Measurements from ENCODE around the gene ZNF664. TPM values are rescaled to one million over a fixed set of nuclear protein-coding genes. Genes with fewer than 3 reads are reported as not detected.

The ZNF664 gene
- total RNA-seq, 1 experiment from 2014 or later = 124 TPM

DNA sequence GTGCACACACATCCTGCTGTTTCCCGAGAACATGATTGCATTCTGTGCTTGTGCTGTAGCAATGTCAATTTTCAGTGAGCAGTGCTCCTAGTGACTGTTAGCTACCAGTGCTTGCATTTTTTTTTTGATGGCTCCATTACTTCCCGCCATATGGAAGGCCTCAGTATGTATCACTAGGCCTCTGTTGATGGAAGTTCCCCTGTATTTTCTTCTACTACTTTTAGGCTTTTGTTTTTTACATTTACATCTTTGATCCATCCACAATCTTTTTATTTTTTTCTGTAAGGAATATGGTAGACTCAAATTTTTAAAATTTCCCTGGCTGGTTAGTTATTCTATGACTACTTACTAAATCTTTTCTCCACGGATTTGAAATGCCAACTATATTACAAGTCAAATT is 49.1 kb downstream of the ZNF664 start:
- no peak overlapping the region for H3K27ac ChIP-seq (ENCODE audit: low read depth, low read length)

More for the DNA sequence above, 49.1 kb downstream of the ZNF664 start:
- POLR2A ChIA-PET = no interaction called here
- Histone ChIP-seq H3K9ac (ENCODE audit: low read length) (no peak overlapping the region), H4K20me1 (ENCODE audit: insufficient read depth) (no peaks in the 10 kb centered on the region), H3K9me2 (ENCODE audit: insufficient read depth) (no peaks in the 10 kb centered on the region), H3K79me2 (ENCODE audit: insufficient read depth, low read length) (no peaks in the 10 kb centered on the region), H3K4me2 (ENCODE audit: low read length) (no peak overlapping the region), H3K9me3 (ENCODE audit: control insufficient read depth in 1 of 2, insufficient read depth in 1 of 2, low read depth in 1 of 2, low read length in 2 of 2) (no peaks in the 10 kb centered on the region), H3K4me3 (replicated peaks in 1 of 2; ENCODE audit: low read depth in 1 of 2, low read length in 2 of 2) (no peak overlapping the region), H2AFZ (ENCODE audit: low read depth, low read length, poor library complexity, severe bottlenecking) (no peak overlapping the region), H3K27me3 (ENCODE audit: insufficient read depth, low read length) (no peaks in the 10 kb centered on the region), H3K36me3 (ENCODE audit: control insufficient read depth in 1 of 2, insufficient read depth in 2 of 2, low read length in 2 of 2) (no peaks in the 10 kb centered on the region), H3K4me1 (ENCODE audit: control insufficient read depth in 1 of 2, insufficient read depth in 2 of 2, low read length in 2 of 2) (peaks cover 0 to 13% of the 10 kb centered on the region in 2 experiments; a peak in 2 of 4 replicates)
- TF ChIP-seq ZFX (IDR thresholded peaks at IDR 0.05) = no peak
- no peak for TF ChIP-seq SRF (IDR thresholded peaks at IDR 0.05; ENCODE audit: low read depth)
- no peak for TF ChIP-seq REST (IDR thresholded peaks at IDR 0.05; ENCODE audit: low read depth)
- no peak for TF ChIP-seq POLR2AphosphoS5 (IDR thresholded peaks at IDR 0.05; ENCODE audit: low read depth, low read length)
- TF ChIP-seq SP1 (IDR thresholded peaks at IDR 0.05; ENCODE audit: low read depth) = no peak
- TF ChIP-seq, protein P1, sequence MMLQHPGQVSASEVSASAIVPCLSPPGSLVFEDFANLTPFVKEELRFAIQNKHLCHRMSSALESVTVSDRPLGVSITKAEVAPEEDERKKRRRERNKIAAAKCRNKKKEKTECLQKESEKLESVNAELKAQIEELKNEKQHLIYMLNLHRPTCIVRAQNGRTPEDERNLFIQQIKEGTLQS (IDR thresholded peaks at IDR 0.05) = no peak
- TF ChIP-seq, protein P2, sequence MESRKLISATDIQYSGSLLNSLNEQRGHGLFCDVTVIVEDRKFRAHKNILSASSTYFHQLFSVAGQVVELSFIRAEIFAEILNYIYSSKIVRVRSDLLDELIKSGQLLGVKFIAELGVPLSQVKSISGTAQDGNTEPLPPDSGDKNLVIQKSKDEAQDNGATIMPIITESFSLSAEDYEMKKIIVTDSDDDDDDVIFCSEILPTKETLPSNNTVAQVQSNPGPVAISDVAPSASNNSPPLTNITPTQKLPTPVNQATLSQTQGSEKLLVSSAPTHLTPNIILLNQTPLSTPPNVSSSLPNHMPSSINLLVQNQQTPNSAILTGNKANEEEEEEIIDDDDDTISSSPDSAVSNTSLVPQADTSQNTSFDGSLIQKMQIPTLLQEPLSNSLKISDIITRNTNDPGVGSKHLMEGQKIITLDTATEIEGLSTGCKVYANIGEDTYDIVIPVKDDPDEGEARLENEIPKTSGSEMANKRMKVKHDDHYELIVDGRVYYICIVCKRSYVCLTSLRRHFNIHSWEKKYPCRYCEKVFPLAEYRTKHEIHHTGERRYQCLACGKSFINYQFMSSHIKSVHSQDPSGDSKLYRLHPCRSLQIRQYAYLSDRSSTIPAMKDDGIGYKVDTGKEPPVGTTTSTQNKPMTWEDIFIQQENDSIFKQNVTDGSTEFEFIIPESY (IDR thresholded peaks at IDR 0.05; ENCODE audit: extremely low read depth, insufficient replicate concordance, low read length) = no peak
- no peak for TF ChIP-seq TCF7L2 (IDR thresholded peaks at IDR 0.05; ENCODE audit: borderline replicate concordance, extremely low read depth, insufficient read depth, insufficient read length)
- no peak for TF ChIP-seq ELF1 (IDR thresholded peaks at IDR 0.05; ENCODE audit: borderline replicate concordance, low read depth)
- TF ChIP-seq CEBPB (IDR thresholded peaks at IDR 0.05; ENCODE audit: low read depth) = no peak
- no peak for TF ChIP-seq ZNF274 (IDR thresholded peaks at IDR 0.05; ENCODE audit: low read depth, low read length)
- TF ChIP-seq EZH2phosphoT487 (IDR thresholded peaks at IDR 0.05; ENCODE audit: borderline replicate concordance) = no peak
- no peak for TF ChIP-seq JUND (IDR thresholded peaks at IDR 0.05)
- TF ChIP-seq, protein P3, sequence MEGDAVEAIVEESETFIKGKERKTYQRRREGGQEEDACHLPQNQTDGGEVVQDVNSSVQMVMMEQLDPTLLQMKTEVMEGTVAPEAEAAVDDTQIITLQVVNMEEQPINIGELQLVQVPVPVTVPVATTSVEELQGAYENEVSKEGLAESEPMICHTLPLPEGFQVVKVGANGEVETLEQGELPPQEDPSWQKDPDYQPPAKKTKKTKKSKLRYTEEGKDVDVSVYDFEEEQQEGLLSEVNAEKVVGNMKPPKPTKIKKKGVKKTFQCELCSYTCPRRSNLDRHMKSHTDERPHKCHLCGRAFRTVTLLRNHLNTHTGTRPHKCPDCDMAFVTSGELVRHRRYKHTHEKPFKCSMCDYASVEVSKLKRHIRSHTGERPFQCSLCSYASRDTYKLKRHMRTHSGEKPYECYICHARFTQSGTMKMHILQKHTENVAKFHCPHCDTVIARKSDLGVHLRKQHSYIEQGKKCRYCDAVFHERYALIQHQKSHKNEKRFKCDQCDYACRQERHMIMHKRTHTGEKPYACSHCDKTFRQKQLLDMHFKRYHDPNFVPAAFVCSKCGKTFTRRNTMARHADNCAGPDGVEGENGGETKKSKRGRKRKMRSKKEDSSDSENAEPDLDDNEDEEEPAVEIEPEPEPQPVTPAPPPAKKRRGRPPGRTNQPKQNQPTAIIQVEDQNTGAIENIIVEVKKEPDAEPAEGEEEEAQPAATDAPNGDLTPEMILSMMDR (IDR thresholded peaks at IDR 0.05 in 2 of 3, conservative IDR thresholded peaks at IDR 0.05 in 1 of 3; ENCODE audit: borderline replicate concordance in 1 of 3, insufficient read depth in 1 of 3, low read depth in 2 of 3, low read length in 2 of 3) = no peak
- no peak for TF ChIP-seq CBX3 (IDR thresholded peaks at IDR 0.05; ENCODE audit: low read depth)
- no peak for TF ChIP-seq SIN3A (IDR thresholded peaks at IDR 0.05; ENCODE audit: low read depth)
- intact Hi-C loops (cut with micrococcal nuclease) = no loop called here
- DNase-seq (ENCODE audit: low read depth, low spot score) (no peak), ATAC-seq (no peak)
- CTCF ChIA-PET = no interaction called here
- RAD21 ChIA-PET (ENCODE audit: low non-redundant PET in 1 of 2, low total read pairs in 2 of 2, uncharacterized antibody in 2 of 2, unreplicated experiment in 2 of 2) = no interaction called here
- no TSS peak for BruUV-seq (replicated peaks)

Data from HCT116 (cell line).